Keratinocyte (primary cell): ENCODE results near the gene CCDC150. TPM values are rescaled to one million over a fixed set of nuclear protein-coding genes. Genes with fewer than 3 reads are reported as not detected.

ENCODE experiments used
- DNase-seq: peaks from one replicate; pipeline ENCODE4 v3.0.0-alpha.2; 2011; ENCODE audit warnings: low read depth, missing footprints, low spot score
- FAIRE-seq: peaks from 2 replicates; lab custom pipeline; 2011; peaks lifted over from hg19 to GRCh38; lab: Jason Lieb, UNC
- H2AFZ ChIP-seq: 2 replicates; pipeline ENCODE4 v1.6.0; 2012; ENCODE audit warnings: low read length, control low read depth, inconsistent platforms; ENCODE audit not compliant: control insufficient read depth
- H3K27ac ChIP-seq: 2 replicates; pipeline ENCODE4 v1.5.1; 2011; ENCODE audit warnings: low read length; ENCODE audit not compliant: control insufficient read depth, insufficient read depth
- H3K27me3 ChIP-seq: 3 replicates; pipeline ENCODE4 v1.6.0; 2011; ENCODE audit warnings: low read length; ENCODE audit not compliant: control insufficient read depth, insufficient read depth; ENCODE audit errors: extremely low read depth
- H3K36me3 ChIP-seq, 2 experiments: 2 replicates in 1 of 2; 3 replicates in 1 of 2; pipeline ENCODE4 v1.5.1; 2011; ENCODE audit warnings: low read length in 2 of 2, mild to moderate bottlenecking in 1 of 2; ENCODE audit not compliant: control insufficient read depth in 2 of 2, insufficient read depth in 2 of 2; ENCODE audit errors: extremely low read depth in 1 of 2
- H3K4me1 ChIP-seq: 3 replicates; pipeline ENCODE4 v1.5.1; 2011; ENCODE audit warnings: low read length; ENCODE audit not compliant: control insufficient read depth, insufficient read depth; ENCODE audit errors: extremely low read depth
- H3K4me2 ChIP-seq: 3 replicates; pipeline ENCODE4 v1.6.0; 2011; ENCODE audit warnings: low read depth, low read length; ENCODE audit not compliant: control insufficient read depth, insufficient read depth; ENCODE audit errors: extremely low read depth
- H3K4me3 ChIP-seq, 3 experiments: fragments of 200-600 bp in 1 of 3; sonication (generic) in 1 of 3; 2 replicates in 2 of 3; 3 replicates in 1 of 3; pipeline ENCODE4 v1.5.1; 2011 to 2016; ENCODE audit warnings: low read length in 3 of 3, mild to moderate bottlenecking in 3 of 3, control low read depth in 2 of 3, inconsistent platforms in 1 of 3, low read depth in 1 of 3, mixed read lengths in 1 of 3, mixed run types in 1 of 3, moderate library complexity in 1 of 3; ENCODE audit not compliant: control insufficient read depth in 2 of 3, insufficient read depth in 2 of 3; ENCODE audit errors: extremely low read depth in 1 of 3
- H3K79me2 ChIP-seq: 2 replicates; pipeline ENCODE4 v1.6.0; 2012; ENCODE audit warnings: low read length; ENCODE audit not compliant: control insufficient read depth, insufficient read depth
- H3K9ac ChIP-seq: 3 replicates; pipeline ENCODE4 v1.6.0; 2011; ENCODE audit warnings: low read length; ENCODE audit not compliant: control insufficient read depth, insufficient read depth; ENCODE audit errors: extremely low read depth
- H3K9me1 ChIP-seq: 3 replicates; pipeline ENCODE4 v1.6.0; 2011; ENCODE audit warnings: low read length; ENCODE audit not compliant: control insufficient read depth, insufficient read depth; ENCODE audit errors: extremely low read depth
- H3K9me3 ChIP-seq: 2 replicates; pipeline ENCODE4 v1.5.1; 2012; ENCODE audit warnings: low read depth, low read length; ENCODE audit not compliant: control insufficient read depth
- H4K20me1 ChIP-seq: 3 replicates; pipeline ENCODE4 v1.6.0; 2011; ENCODE audit warnings: low read length; ENCODE audit not compliant: control insufficient read depth, insufficient read depth; ENCODE audit errors: extremely low read depth
- CTCF ChIP-seq, 3 experiments: IDR thresholded peaks in 1 of 3; conservative IDR thresholded peaks in 1 of 3; optimal IDR thresholded peaks in 1 of 3; 2 replicates in 2 of 3; 3 replicates in 1 of 3; pipeline versions ENCODE3 to v1.5.1; 2011; ENCODE audit warnings: low read length in 3 of 3, mild to moderate bottlenecking in 3 of 3, moderate library complexity in 2 of 3, control low read depth in 1 of 3, inconsistent platforms in 1 of 3; ENCODE audit not compliant: insufficient read depth in 2 of 3; ENCODE audit errors: extremely low read depth in 1 of 3
- EZH2 ChIP-seq: IDR thresholded peaks from one replicate; pipeline ENCODE4 v1.6.1; 2012; ENCODE audit warnings: inconsistent platforms, mild to moderate bottlenecking, low read length, moderate library complexity
- dilution Hi-C: fragments of 300-500 bp; cut with MboI; formaldehyde crosslinking; loops from one replicate; pipeline ENCODE4 v1.7.0; 2020; ENCODE audit warnings: low sequenced_read_pairs; ENCODE audit not compliant: extremely low pct_ligation_motif_present
- polyA plus RNA-seq, 5 experiments: library from polyadenylated mRNA; depleted of rRNA in 3 of 5; stranded (reverse) in 3 of 5; stranded (forward) in 1 of 5; unstranded in 1 of 5; fragments of >200 nt; gene quantifications; 1 replicate in 1 of 5; 2 replicates in 3 of 5; 3 replicates in 1 of 5; pipeline versions ENCODE4 v1.2.1 to v1.2.3, GENCODE V29; 2011 to 2012; ENCODE audit warnings: missing spikeins in 2 of 5, low read depth in 1 of 5, low replicate concordance in 1 of 5

The CCDC150 gene
- polyA plus RNA-seq, 1 donor (not counting 4 experiments of a cell fraction or from before 2014, with no cell fraction given) = 5.0 TPM

- H3K36me3 ChIP-seq = no peaks in the 10 kb centered on the region
- H4K20me1 ChIP-seq = no peaks in the 10 kb centered on the region
- H3K9me3 ChIP-seq = peaks cover 5% of the 10 kb centered on the region
- no peak for DNase-seq
- H3K9me1 ChIP-seq = no peaks in the 10 kb centered on the region
- H3K4me2 ChIP-seq = no peak overlapping the region
- H3K4me3 ChIP-seq = no peak overlapping the region
- no peaks in the 10 kb centered on the region for H3K27me3 ChIP-seq
- no peak for FAIRE-seq
- H3K4me1 ChIP-seq = no peaks in the 10 kb centered on the region
- dilution Hi-C loops = no loop called here
- no peaks in the 10 kb centered on the region for H3K79me2 ChIP-seq
- no peak overlapping the region for H3K9ac ChIP-seq
- no peak for TF ChIP-seq CTCF (optimal IDR thresholded peaks at IDR 0.05 in 1 of 3, IDR thresholded peaks at IDR 0.05 in 1 of 3, conservative IDR thresholded peaks at IDR 0.05 in 1 of 3; ENCODE audit: extremely low read depth in 1 of 3, insufficient read depth in 2 of 3, low read length in 3 of 3)
- TF ChIP-seq EZH2 = no peak
- no peak overlapping the region for H2AFZ ChIP-seq
- no peak overlapping the region for H3K27ac ChIP-seq
Observed at GRCh38 chr2:196653843-196654242, 14.3 kb downstream of the CCDC150 start.

GRCh38 chr2:196655761-196656160 lies 16.2 kb downstream of the CCDC150 start:
- Histone ChIP-seq H3K4me3 (no peak overlapping the region), H2AFZ (no peak overlapping the region), H3K27ac (no peak overlapping the region), H3K36me3 (no peaks in the 10 kb centered on the region), H3K27me3 (no peaks in the 10 kb centered on the region), H3K4me2 (no peak overlapping the region), H3K9me3 (peaks cover 5% of the 10 kb centered on the region), H3K79me2 (no peaks in the 10 kb centered on the region), H3K9ac (no peak overlapping the region), H3K9me1 (no peaks in the 10 kb centered on the region), H4K20me1 (no peaks in the 10 kb centered on the region), H3K4me1 (no peaks in the 10 kb centered on the region)
- TF ChIP-seq EZH2 = no peak
- no peak for TF ChIP-seq CTCF (optimal IDR thresholded peaks at IDR 0.05 in 1 of 3, IDR thresholded peaks at IDR 0.05 in 1 of 3, conservative IDR thresholded peaks at IDR 0.05 in 1 of 3; ENCODE audit: extremely low read depth in 1 of 3, insufficient read depth in 2 of 3, low read length in 3 of 3)
- dilution Hi-C loops = no loop called here
- DNase-seq (no peak), FAIRE-seq (no peak)
